Activated CD8-positive, alpha-beta memory T cell treated with anti-CD3 and anti-CD28 coated beads for 48 hours (primary cell): ENCODE results near the gene EIPR1.
"Not testable (repeated sequence)": the region's sequence is repeated elsewhere in the genome, so short reads cannot be mapped to it uniquely, and the experiment has no call there.

ENCODE experiments used
- DNase-seq, 3 experiments: peaks; one replicate each; pipeline ENCODE4 v3.0.0-alpha.2; 2020; ENCODE audit warnings: low read depth in 2 of 3, low spot score in 2 of 3

EIPR1 gene

GRCh38 chr2:3199627-3200345 is 177.8 kb downstream of the EIPR1 start:
- DNase-seq = no peak

- DNase-seq = not testable (repeated sequence)
Observed at GRCh38 chr2:3198671-3199192, 178.9 kb downstream of the EIPR1 start.

GRCh38 chr2:3198119-3198518 is 179.5 kb downstream of the EIPR1 start:
- no peak for DNase-seq

GRCh38 chr2:3197308-3197707 is 180.3 kb downstream of the EIPR1 start:
- DNase-seq = no peak

GRCh38 chr2:3196716-3197115 is 180.9 kb downstream of the EIPR1 start:
- no peak for DNase-seq

GRCh38 chr2:3195641-3196476 is 181.8 kb downstream of the EIPR1 start:
- no peak for DNase-seq

- no peak for DNase-seq
Observed at GRCh38 chr2:3194828-3195227, 182.8 kb downstream of the EIPR1 start.

- DNase-seq = no peak
Observed at GRCh38 chr2:3193443-3194330, 183.9 kb downstream of the EIPR1 start.

- DNase-seq = no peak
Observed at GRCh38 chr2:3192920-3193319, 184.7 kb downstream of the EIPR1 start.

GRCh38 chr2:3192281-3192818 is 185.3 kb downstream of the EIPR1 start:
- DNase-seq = no peak

GRCh38 chr2:3189961-3190360 is 187.7 kb downstream of the EIPR1 start:
- DNase-seq = no peak

GRCh38 chr2:3189076-3189591 is 188.5 kb downstream of the EIPR1 start:
- no peak for DNase-seq

GRCh38 chr2:3188405-3188946 is 189.1 kb downstream of the EIPR1 start:
- no peak for DNase-seq

GRCh38 chr2:3187467-3187866 is 190.2 kb downstream of the EIPR1 start:
- DNase-seq = no peak

GRCh38 chr2:3186766-3187165 is 190.9 kb downstream of the EIPR1 start:
- DNase-seq = no peak

GRCh38 chr2:3185910-3186309 is 191.7 kb downstream of the EIPR1 start:
- DNase-seq = no peak

GRCh38 chr2:3185256-3185655 is 192.4 kb downstream of the EIPR1 start:
- no peak for DNase-seq

- no peak for DNase-seq
Observed at GRCh38 chr2:3184167-3184566, 193.5 kb downstream of the EIPR1 start.

- no peak for DNase-seq
Observed at GRCh38 chr2:3183766-3184165, 193.9 kb downstream of the EIPR1 start.

GRCh38 chr2:3182848-3183247 is 194.8 kb downstream of the EIPR1 start:
- no peak for DNase-seq
